Suppressor macrophage treated with lipopolysaccharide for 4 hours (primary cell): ENCODE measurements around the gene COL27A1.

Source experiments
- DNase-seq: peaks from one replicate; pipeline ENCODE4 v3.0.0-alpha.2; 2020

COL27A1 gene

DNA sequence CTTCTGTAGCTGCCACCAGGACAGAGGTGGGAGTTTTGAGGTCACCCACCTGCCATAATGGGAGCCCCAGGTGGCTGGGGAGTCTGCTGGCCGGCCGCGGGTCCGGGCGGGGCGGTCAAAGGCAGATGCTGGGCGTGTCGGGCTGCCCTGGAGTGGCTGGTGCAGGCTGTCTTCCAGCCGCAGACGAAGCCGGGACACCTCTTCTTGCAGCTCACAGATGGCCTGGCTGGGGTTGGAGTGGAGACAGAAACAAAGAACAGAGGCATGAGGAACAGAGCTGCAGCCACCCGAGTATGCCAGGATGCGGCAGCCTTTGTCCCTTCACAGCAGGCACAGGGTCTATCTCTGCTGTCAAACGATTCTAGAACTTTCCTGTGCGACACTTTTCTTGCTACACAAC, 192.3 kb downstream of the COL27A1 start:
- DNase-seq: no peak

DNA sequence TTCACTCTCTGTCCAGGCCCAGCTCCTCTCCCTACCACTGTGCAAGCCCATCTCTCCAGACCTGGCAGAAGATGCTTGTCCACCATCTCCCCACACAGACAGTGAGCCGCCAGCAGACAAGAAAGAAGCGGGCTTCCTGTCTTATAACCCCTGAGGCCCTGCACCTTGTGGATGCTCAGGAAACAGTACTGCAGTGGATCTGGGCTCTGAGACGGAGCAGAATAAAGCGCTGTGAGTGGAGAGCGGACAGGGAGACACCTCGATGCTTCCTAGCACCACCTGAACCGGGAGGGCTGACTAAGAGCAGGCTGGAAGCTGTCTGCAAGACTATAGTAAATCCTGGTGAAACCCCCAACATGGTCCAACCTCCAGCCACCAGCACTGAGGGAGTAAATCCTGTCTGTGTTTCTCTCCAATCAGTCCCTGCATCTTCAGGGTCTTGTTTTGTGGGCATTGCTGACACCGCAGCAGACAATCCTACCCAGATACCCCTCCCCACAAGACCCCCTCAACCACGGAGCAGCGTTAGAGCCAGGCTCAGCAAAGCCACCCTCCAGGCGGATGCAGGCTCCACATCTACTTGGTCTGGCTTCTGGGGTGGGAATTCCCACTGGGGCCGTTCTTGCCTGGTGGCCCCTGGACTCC, 193.0 kb downstream of the COL27A1 start:
- DNase-seq: no peak

DNA sequence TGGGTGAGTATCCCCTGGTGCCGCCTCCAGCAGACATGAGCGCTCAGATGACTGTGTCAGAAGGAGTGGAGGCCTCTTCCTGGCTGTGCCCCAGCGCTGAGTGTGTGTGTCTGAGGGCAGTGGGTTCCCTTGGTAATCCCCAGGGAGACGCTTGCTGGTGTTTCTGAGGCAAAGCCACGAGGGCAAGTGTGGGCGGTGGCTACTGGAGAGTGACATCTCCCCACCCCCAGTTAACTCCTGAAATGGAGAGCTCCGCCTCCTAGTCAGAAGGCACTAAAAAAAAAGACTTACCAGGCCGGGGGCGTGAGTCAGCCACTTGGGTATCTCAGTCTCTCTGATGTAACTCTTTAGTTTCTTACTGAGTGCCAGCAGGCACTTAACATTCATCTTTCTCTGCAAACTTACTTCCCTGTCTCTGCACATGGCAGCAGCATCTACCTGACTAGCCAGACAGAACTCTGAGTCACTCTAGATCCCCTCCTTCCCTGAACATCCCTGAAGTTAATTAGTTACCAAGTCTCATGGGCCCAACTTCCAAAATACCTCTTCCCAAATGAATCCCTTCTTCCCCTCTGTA, 193.7 kb downstream of the COL27A1 start:
- DNase-seq: peak; percentile 99

DNA sequence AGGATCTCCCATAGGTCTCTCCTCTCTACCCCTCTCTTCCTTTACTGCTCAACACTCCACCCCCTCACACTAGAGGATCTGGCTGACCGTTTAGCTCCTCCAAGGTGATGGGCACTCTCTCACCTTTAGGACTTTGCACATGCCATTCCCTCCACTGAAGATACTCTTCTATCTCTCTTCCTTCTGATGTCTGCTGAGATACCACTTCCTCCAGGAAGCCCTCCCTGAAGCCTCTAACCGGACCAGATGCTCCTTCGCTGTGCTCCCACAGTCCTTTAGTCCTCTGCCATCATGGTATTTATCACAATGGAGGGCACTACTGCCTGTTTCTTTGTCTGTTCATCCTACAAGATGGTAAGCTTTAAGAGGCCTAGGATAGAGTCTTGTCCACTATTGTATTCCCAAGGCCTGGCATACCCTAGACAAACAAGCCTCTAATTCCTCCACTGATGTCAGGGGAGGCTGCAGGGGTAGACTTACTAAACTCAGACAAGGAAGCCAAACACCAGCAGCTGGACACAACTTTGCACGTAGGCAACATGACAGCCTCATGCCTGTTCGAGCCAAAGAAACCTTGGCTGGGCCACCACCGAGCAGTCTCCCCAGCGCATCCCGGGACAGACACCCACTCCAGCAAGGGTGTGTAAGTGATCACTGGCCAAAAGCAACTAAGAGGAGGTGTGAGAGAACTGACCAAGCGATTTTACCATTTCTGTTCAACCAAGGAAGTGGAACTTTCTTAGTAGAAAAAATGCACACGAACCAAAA, 194.6 kb downstream of the COL27A1 start:
- DNase-seq: no peak

DNA sequence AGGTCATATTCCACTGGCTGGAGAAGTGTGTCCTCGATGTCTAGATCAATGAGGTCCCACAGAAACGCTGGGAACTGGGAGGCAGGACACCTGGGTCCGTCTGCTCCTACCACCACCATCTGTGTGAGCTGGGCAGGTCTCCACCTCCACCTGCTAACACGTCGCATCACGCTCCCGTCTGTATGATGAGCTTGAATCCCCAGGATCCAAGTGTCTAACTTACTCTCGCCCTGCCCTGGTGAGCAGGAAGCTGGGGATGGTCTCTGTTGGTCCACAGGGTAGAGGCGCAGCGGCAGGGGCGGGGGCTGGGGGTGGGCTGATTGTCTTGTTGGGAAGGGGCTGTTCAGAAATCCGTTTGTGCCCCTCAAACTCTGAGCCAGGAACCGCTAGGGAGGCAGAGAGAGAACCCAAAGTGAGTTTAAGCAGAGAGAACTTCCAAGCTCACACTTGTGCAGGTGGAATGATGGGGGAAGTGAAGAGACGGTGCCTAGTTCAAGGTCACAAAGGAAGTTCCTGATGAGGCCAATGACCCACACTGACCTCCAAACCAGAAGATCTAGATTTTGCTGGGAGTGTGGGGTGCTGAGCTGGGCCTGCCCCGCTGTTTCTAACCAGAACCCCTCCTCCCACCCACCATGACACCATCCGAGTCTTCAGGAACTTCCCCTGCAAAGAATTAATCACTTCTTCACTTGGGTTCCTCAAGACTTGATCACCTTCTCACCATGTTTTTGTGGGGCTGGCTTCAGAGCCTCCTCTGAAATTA, 195.5 kb downstream of the COL27A1 start:
- peak; percentile 61 for DNase-seq

DNA sequence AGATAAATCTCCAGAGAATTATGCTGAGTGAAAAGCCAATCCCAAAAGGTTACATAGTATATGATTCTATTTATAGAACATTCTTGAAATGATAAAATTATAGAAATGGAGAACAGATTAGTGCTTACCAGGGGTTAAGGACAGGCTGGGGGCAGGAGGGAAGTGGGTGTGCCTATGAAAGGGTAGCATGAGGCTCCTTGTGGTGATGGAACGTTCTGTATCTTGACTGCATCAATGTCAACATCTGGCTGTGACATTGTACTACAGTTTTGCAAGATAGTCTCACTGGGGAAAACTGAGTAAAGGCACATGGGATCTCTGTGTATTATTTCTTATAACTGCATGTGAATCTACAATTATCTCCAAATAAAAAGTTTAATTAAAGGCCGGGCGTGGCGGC, 196.6 kb downstream of the COL27A1 start:
- peak; percentile 55 for DNase-seq

DNA sequence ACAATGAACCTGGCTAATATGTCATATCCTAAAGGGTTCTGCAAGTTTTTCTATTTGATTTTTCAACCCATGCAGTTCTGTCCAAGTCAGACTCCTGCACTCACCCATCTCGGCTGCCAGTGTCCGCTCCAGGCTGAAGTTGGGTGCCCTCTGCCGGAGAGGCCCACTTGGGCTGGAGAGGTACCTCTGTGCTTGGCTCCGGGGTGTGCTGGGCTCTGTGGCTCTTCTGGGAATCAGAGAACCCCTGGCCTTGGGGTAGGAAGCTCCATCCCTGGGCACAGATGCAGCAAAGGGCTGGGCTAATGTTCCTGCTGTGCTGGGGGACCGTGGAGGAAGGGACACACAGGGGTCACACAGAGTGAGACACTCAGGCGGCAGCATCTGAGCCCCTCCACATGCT, 200.5 kb downstream of the COL27A1 start:
- DNase-seq: no peak

DNA sequence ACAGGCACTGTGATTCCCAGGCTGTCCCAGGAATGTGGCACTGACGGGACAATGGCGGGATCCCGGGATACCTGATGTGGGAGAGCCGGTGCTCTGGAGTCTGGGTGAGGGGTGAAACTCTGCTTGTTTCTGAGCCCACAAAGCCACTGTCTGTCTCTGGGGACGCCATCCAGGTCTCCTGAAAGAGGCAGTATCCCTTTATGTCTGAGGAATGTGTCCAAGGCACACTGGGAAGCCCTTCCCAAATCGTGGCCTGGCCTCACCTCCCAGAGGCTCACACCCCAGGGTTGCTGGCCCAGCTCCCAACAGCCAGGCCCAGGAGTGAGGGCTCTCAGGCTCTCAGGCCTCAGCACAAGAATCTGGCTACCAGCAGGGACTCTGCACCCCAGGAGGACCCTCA, 201.5 kb downstream of the COL27A1 start:
- DNase-seq: no peak

DNA sequence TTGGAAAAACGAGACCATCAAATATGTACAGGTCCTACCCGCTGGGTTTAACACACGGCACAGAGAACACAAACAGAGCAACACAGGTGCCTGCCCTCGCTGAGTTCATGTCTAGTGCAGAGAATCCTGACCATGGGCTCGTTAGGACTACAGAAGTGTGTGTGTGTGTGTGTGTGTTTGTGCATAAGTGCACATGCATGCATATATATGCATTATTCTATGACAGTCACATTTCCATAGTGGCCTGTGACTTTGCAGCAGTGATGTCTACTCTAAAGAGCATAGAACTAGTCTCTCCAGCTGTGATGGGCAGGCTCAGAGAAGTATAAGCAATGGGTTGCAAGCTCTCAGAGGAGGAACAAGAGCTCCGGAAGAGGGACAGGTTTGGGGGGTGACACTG, 202.0 kb downstream of the COL27A1 start:
- no peak for DNase-seq

DNA sequence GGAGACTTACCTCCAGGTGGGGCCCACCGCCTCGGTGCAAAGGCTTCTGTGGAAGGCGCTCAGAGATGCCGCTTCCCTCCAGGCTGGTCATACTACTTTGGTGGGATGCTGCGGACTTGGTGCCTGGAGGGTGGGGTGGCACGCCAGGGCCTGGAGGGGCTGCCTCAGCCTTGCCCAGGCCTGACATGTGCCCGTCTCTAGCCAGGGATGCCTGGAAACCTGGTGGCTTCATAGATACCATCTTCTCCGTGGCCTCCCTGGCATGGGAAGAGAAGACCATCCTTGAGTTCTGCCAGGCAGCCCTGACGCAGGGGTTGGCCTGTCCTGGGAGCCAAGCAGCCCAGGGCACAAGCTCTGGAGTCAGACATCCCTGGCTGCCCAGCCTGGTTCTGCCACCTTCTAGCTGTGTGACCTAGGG, 202.6 kb downstream of the COL27A1 start:
- DNase-seq: no peak

DNA sequence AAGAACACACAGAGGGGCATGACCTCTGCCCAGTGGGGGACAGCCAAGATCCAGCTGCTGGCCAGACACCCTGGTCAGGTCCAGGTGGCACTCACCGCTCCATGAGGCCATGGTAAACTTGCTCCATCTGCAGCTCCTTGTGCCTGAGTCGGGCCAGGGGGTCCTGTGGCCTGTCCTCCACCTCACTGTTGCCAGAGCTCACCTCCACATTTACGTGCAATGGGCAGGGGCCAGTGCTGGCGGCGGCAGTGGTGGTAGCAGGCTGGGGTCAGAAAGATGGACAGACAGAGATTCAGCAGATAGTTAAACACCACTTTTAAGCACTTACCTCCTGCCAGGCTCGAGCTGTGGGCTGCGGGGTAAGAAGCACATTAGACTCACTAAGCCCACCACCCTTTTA, 204.5 kb downstream of the COL27A1 start:
- DNase-seq: no peak

DNA sequence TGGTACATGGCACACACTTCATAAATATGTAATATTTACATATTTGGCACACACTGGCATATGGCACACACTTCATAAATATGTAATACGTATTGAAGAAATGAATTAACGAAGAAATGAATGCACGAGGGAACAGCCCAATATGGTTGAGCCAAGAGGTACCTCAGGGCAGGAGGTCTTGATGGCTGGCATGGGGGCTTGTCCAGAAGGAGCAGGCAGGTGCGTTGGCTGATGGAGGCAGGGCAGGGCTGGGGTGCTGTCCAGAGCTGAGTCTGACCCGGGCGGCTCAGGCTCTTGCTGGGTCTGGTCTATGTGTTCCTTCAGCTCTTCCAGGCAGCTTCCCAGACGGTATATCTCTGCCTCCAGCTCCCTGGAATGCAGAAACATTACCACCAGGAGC, 206.2 kb downstream of the COL27A1 start:
- no peak for DNase-seq
